ENCODE data around the gene BTBD17.

DNA sequence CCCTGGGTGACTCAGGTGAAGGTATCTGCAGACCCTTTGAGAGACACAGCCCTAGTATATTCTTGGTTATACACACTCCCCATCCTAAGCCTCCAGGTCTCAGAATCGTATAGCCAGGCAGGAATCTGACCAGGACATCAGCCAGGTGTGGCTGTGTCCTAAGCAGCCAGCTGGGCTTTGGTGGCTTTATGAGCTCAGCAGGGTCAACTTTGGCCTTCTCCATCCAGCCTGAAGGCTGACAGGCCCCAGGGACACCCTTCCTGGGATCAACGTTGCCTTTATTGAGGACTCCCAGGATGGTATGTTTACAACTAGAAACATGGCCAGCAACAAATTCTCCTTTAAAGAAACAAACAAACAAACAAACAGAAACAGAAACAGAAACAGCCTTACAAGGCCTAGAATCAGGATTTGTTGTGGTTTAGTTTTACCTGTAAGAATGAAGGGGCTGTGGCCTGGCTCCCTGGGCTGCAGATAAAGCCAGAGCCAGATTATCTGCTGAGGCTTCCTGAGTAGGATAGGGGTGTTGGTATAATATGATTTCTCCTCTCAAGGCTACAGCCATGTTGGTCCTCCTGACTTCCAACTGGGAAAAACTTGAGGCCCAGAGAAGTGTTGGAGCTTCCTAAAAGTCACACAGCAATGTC lies 27.2 kb downstream of the BTBD17 start:
- TF ChIP-seq HDAC2 (IDR thresholded peaks at IDR 0.05) (no peak), ESRRA (IDR thresholded peaks at IDR 0.05; ENCODE audit: borderline replicate concordance, low read length) (no peak), MAZ (IDR thresholded peaks at IDR 0.05; ENCODE audit: borderline replicate concordance, low read depth, low read length) (no peak), CHD2 (IDR thresholded peaks at IDR 0.05; ENCODE audit: low read length, partially characterized antibody) (no peak), EHMT2 (IDR thresholded peaks at IDR 0.05; ENCODE audit: low read depth) (no peak), PHF8 (IDR thresholded peaks at IDR 0.05; ENCODE audit: borderline replicate concordance, low read depth) (no peak)
- TF ChIP-seq, protein P1, sequence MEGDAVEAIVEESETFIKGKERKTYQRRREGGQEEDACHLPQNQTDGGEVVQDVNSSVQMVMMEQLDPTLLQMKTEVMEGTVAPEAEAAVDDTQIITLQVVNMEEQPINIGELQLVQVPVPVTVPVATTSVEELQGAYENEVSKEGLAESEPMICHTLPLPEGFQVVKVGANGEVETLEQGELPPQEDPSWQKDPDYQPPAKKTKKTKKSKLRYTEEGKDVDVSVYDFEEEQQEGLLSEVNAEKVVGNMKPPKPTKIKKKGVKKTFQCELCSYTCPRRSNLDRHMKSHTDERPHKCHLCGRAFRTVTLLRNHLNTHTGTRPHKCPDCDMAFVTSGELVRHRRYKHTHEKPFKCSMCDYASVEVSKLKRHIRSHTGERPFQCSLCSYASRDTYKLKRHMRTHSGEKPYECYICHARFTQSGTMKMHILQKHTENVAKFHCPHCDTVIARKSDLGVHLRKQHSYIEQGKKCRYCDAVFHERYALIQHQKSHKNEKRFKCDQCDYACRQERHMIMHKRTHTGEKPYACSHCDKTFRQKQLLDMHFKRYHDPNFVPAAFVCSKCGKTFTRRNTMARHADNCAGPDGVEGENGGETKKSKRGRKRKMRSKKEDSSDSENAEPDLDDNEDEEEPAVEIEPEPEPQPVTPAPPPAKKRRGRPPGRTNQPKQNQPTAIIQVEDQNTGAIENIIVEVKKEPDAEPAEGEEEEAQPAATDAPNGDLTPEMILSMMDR (IDR thresholded peaks at IDR 0.05): no peak
- TF ChIP-seq, protein P2, sequence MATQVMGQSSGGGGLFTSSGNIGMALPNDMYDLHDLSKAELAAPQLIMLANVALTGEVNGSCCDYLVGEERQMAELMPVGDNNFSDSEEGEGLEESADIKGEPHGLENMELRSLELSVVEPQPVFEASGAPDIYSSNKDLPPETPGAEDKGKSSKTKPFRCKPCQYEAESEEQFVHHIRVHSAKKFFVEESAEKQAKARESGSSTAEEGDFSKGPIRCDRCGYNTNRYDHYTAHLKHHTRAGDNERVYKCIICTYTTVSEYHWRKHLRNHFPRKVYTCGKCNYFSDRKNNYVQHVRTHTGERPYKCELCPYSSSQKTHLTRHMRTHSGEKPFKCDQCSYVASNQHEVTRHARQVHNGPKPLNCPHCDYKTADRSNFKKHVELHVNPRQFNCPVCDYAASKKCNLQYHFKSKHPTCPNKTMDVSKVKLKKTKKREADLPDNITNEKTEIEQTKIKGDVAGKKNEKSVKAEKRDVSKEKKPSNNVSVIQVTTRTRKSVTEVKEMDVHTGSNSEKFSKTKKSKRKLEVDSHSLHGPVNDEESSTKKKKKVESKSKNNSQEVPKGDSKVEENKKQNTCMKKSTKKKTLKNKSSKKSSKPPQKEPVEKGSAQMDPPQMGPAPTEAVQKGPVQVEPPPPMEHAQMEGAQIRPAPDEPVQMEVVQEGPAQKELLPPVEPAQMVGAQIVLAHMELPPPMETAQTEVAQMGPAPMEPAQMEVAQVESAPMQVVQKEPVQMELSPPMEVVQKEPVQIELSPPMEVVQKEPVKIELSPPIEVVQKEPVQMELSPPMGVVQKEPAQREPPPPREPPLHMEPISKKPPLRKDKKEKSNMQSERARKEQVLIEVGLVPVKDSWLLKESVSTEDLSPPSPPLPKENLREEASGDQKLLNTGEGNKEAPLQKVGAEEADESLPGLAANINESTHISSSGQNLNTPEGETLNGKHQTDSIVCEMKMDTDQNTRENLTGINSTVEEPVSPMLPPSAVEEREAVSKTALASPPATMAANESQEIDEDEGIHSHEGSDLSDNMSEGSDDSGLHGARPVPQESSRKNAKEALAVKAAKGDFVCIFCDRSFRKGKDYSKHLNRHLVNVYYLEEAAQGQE (IDR thresholded peaks at IDR 0.05): no peak
- TF ChIP-seq, protein P3, sequence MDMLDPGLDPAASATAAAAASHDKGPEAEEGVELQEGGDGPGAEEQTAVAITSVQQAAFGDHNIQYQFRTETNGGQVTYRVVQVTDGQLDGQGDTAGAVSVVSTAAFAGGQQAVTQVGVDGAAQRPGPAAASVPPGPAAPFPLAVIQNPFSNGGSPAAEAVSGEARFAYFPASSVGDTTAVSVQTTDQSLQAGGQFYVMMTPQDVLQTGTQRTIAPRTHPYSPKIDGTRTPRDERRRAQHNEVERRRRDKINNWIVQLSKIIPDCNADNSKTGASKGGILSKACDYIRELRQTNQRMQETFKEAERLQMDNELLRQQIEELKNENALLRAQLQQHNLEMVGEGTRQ (IDR thresholded peaks at IDR 0.05): no peak
- TF ChIP-seq, protein P4, sequence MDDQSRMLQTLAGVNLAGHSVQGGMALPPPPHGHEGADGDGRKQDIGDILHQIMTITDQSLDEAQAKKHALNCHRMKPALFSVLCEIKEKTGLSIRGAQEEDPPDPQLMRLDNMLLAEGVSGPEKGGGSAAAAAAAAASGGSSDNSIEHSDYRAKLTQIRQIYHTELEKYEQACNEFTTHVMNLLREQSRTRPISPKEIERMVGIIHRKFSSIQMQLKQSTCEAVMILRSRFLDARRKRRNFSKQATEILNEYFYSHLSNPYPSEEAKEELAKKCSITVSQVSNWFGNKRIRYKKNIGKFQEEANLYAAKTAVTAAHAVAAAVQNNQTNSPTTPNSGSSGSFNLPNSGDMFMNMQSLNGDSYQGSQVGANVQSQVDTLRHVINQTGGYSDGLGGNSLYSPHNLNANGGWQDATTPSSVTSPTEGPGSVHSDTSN (IDR thresholded peaks at IDR 0.05): no peak

Measured in A549 (cell line).